Uterus (tissue), 4 donors: ENCODE measurements around the gene BORCS8. TPM values are rescaled to one million over a fixed set of nuclear protein-coding genes. Genes with fewer than 3 reads are reported as not detected.

ENCODE experiments used
- DNase-seq, 2 donors: peaks; one replicate each; pipeline ENCODE4 v3.0.0-alpha.2; 2019 to 2020
- H3K27ac ChIP-seq, 2 donors: fragments of 200-600 bp; sonication (generic); 1 replicate in 1 of 2; 2 replicates in 1 of 2; pipeline ENCODE4 v1.5.1; 2016 to 2018
- H3K27me3 ChIP-seq, 2 donors: fragments of 200-600 bp; sonication (generic); one replicate each; pipeline ENCODE4 v1.5.1; 2018 to 2019; ENCODE audit warnings: control low read depth in 1 of 2
- H3K36me3 ChIP-seq, 2 donors: fragments of 200-600 bp; sonication (generic); one replicate each; pipeline ENCODE4 v1.5.1; 2019; ENCODE audit warnings: control low read depth in 1 of 2
- H3K4me1 ChIP-seq, 2 donors: fragments of 200-600 bp; sonication (generic); one replicate each; pipeline ENCODE4 v1.5.1; 2018 to 2019; ENCODE audit warnings: control low read depth in 1 of 2
- H3K4me3 ChIP-seq, 2 donors: fragments of 200-600 bp; sonication (generic); 1 replicate in 1 of 2; 2 replicates in 1 of 2; pipeline ENCODE4 v1.5.1; 2018 to 2019; ENCODE audit warnings: mild to moderate bottlenecking in 1 of 2
- H3K9me3 ChIP-seq, 2 donors: fragments of 200-600 bp; sonication (generic); one replicate each; pipeline ENCODE4 v1.5.1; 2019; ENCODE audit warnings: control low read depth in 1 of 2
- CTCF ChIP-seq, 4 experiments: fragments of 200-600 bp in 2 of 4; fragments of 450-650 bp in 2 of 4; sonication (generic) in 2 of 4; IDR thresholded peaks; one replicate each; pipeline ENCODE4 v1.5.1; 2016 to 2019; ENCODE audit warnings: antibody characterized with exemption in 4 of 4, mild to moderate bottlenecking in 2 of 4, moderate library complexity in 1 of 4
- POLR2A ChIP-seq, 2 donors: fragments of 450-650 bp; IDR thresholded peaks; one replicate each; pipeline ENCODE4 v1.6.1; 2016; ENCODE audit warnings: antibody characterized with exemption in 2 of 2, mild to moderate bottlenecking in 1 of 2, moderate library complexity in 1 of 2
- intact Hi-C: fragments of 100-400 bp; cut with DNase I; formaldehyde crosslinking; loops from one replicate; pipeline ENCODE4 v1.15.1; 2023; ENCODE audit warnings: low total_unique reads
- small RNA-seq: library from RNA; depleted of rRNA; stranded (forward); fragments of <200 nt; gene quantifications from one replicate; pipeline ENCODE3, GENCODE V24; 2016
- total RNA-seq, 4 donors: library from RNA; depleted of rRNA in 3 of 4; stranded (reverse); fragments of >200 nt in 3 of 4; gene quantifications; one replicate each; pipeline versions ENCODE4 v1.1.0 to v1.2.4, GENCODE V29; 2014 to 2023
- donor health status: DM: yes; HTN: yes; CAD: no.

BORCS8 gene
- total RNA-seq, 4 donors from 2014 or later: 0.26 to 28.4 (median 4.0) TPM; not detected in 1

GRCh38 chr19:19134687-19135158, 57.2 kb downstream of the BORCS8 start:
- Histone ChIP-seq H3K9me3 (peaks cover 0 to 11% of the 10 kb centered on the region in 2 donors), H3K4me1 (no peaks in the 10 kb centered on the region), H3K27ac (no peak overlapping the region), H3K27me3 (no peaks in the 10 kb centered on the region), H3K36me3 (no peaks in the 10 kb centered on the region), H3K4me3 (no peak overlapping the region)
- no peak for DNase-seq
- intact Hi-C loops: no loop called here
- TF ChIP-seq POLR2A (IDR thresholded peaks at IDR 0.05) (no peak), CTCF (IDR thresholded peaks at IDR 0.05) (no peak)

GRCh38 chr19:19133985-19134384, 58.0 kb downstream of the BORCS8 start:
- peaks cover 0 to 11% of the 10 kb centered on the region in 2 donors for H3K9me3 ChIP-seq
- TF ChIP-seq CTCF (IDR thresholded peaks at IDR 0.05): no peak
- no peak for TF ChIP-seq POLR2A (IDR thresholded peaks at IDR 0.05)
- intact Hi-C loops: no loop called here
- H3K27ac ChIP-seq: no peak overlapping the region
- H3K36me3 ChIP-seq: no peaks in the 10 kb centered on the region
- no peak overlapping the region for H3K4me3 ChIP-seq
- DNase-seq: no peak
- H3K4me1 ChIP-seq: no peaks in the 10 kb centered on the region
- H3K27me3 ChIP-seq: no peaks in the 10 kb centered on the region

- no peak overlapping the region for H3K4me3 ChIP-seq
- no peak for DNase-seq
- H3K27me3 ChIP-seq: no peaks in the 10 kb centered on the region
- H3K36me3 ChIP-seq: no peaks in the 10 kb centered on the region
- TF ChIP-seq POLR2A (IDR thresholded peaks at IDR 0.05): no peak
- no peak for TF ChIP-seq CTCF (IDR thresholded peaks at IDR 0.05)
- no peaks in the 10 kb centered on the region for H3K4me1 ChIP-seq
- intact Hi-C loops: no loop called here
- H3K9me3 ChIP-seq: peaks cover 0 to 11% of the 10 kb centered on the region in 2 donors
- no peak overlapping the region for H3K27ac ChIP-seq
These were observed 59.0 kb downstream of the BORCS8 start for GRCh38 chr19:19132912-19133311.

- H3K9me3 ChIP-seq: peaks cover 0 to 11% of the 10 kb centered on the region in 2 donors
- H3K36me3 ChIP-seq: no peaks in the 10 kb centered on the region
- no peak for DNase-seq
- no peak overlapping the region for H3K27ac ChIP-seq
- intact Hi-C loops: no loop called here
- H3K27me3 ChIP-seq: no peaks in the 10 kb centered on the region
- no peaks in the 10 kb centered on the region for H3K4me1 ChIP-seq
- TF ChIP-seq POLR2A (IDR thresholded peaks at IDR 0.05) (no peak), CTCF (IDR thresholded peaks at IDR 0.05) (no peak)
- no peak overlapping the region for H3K4me3 ChIP-seq
These were observed 60.0 kb downstream of the BORCS8 start for GRCh38 chr19:19131989-19132388.

Small RNA genes lying within 50 kb of the gene (small RNA-seq; reads per million reads assigned to genes)
- not detected for gene RNU6-1028P

Other genes starting within 250 kb of the BORCS8 start
- 10 to 100 TPM; 22.5 to 95.8 (median 53.7) TPM for gene SUGP2, start 158.6 kb downstream of the BORCS8 start, total RNA-seq
- gene ARMC6, start 158.5 kb downstream of the BORCS8 start, total RNA-seq: 10 to 100 TPM; 12.0 to 32.3 (median 15.6) TPM
- gene SLC25A42, start 128.2 kb downstream of the BORCS8 start, total RNA-seq: 10 to 100 TPM in 1 of 4 donors, 1 to 10 TPM in 3; 2.9 to 25.7 (median 5.9) TPM
- gene TMEM161A, start 53.7 kb downstream of the BORCS8 start, total RNA-seq: 10 to 100 TPM in 3 of 4 donors, 1 to 10 TPM in 1; 3.5 to 33.6 (median 17.3) TPM
- 1 to 10 TPM in 1 of 4 donors, under 1 TPM in 1, not detected in 2; 0.55 to 2.0 TPM for gene MEF2B, start 21.9 kb downstream of the BORCS8 start, total RNA-seq
- 10 to 100 TPM; 24.4 to 60.2 (median 53.8) TPM for gene RFXANK, start 106 bp upstream of the BORCS8 start, total RNA-seq
- gene NR2C2AP, start 11.3 kb upstream of the BORCS8 start, total RNA-seq: 10 to 100 TPM in 2 of 4 donors, 1 to 10 TPM in 1, under 1 TPM in 1; 0.77 to 16.0 (median 8.5) TPM
- under 1 TPM in 1 of 4 donors, not detected in 3; 0.21 TPM for gene NCAN, start 19.8 kb upstream of the BORCS8 start, total RNA-seq
- gene TM6SF2, start 81.1 kb upstream of the BORCS8 start, total RNA-seq: under 1 TPM in 1 of 4 donors, not detected in 3; 0.88 TPM
- gene SUGP1, start 128.4 kb upstream of the BORCS8 start, total RNA-seq: 10 to 100 TPM in 2 of 4 donors, 1 to 10 TPM in 2; 9.5 to 43.6 (median 14.0) TPM
- 10 to 100 TPM; 32.4 to 87.6 (median 70.0) TPM for gene MAU2, start 128.7 kb upstream of the BORCS8 start, total RNA-seq
- gene GATAD2A, start 213.5 kb upstream of the BORCS8 start, total RNA-seq: 10 to 100 TPM in 3 of 4 donors, 1 to 10 TPM in 1; 9.7 to 65.1 (median 22.3) TPM